ENCODE measurements around the gene SNTG2. TPM values are rescaled to one million over a fixed set of nuclear protein-coding genes. Genes with fewer than 3 reads are reported as not detected.

The SNTG2 gene
- total RNA-seq, 1 donor from 2014 or later: 0.47 TPM

GRCh38 chr2:1353124-1353523 is 402.5 kb downstream of the SNTG2 start:
- DNase-seq: no peak
- no peak overlapping the region for H3K27ac ChIP-seq (replicated peaks)
- no peak for TF ChIP-seq CTCF (IDR thresholded peaks at IDR 0.05; ENCODE audit: borderline replicate concordance)
- H3K27me3 ChIP-seq (ENCODE audit: low read depth): no peaks in the 10 kb centered on the region
- H3K4me1 ChIP-seq: no peaks in the 10 kb centered on the region
- no peak overlapping the region for H3K4me3 ChIP-seq
- H3K36me3 ChIP-seq: no peaks in the 10 kb centered on the region
- intact Hi-C loops (cut with micrococcal nuclease): no loop called here
- H3K9me3 ChIP-seq (replicated peaks): peaks cover 22% of the 10 kb centered on the region

GRCh38 chr2:1353543-1353942 is 402.9 kb downstream of the SNTG2 start:
- DNase-seq: no peak
- no peak overlapping the region for H3K4me3 ChIP-seq
- no peaks in the 10 kb centered on the region for H3K4me1 ChIP-seq
- no peak for TF ChIP-seq CTCF (IDR thresholded peaks at IDR 0.05; ENCODE audit: borderline replicate concordance)
- no peaks in the 10 kb centered on the region for H3K36me3 ChIP-seq
- intact Hi-C loops (cut with micrococcal nuclease): no loop called here
- no peaks in the 10 kb centered on the region for H3K27me3 ChIP-seq (ENCODE audit: low read depth)
- peaks cover 18% of the 10 kb centered on the region for H3K9me3 ChIP-seq (replicated peaks)
- no peak overlapping the region for H3K27ac ChIP-seq (replicated peaks)

DNA sequence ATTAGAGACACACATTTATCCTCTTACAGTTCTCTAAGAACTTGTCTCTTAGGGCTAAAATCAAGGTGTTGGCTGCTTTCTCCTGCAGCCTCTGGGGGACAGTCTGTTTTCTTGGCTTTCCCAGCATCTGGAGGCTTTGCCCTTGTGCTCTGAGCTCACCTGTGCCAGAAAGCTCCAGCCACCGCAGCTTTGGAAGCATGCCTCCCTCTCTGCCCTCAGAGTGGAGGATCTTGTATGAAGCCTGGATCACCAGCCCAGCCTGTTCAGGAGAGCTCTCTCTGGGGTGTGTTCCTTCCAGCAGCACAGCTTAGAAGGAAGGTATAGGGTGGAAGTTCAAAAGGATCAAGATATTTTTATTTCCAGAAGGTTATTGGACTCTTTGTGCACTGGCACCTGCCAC is 409.5 kb downstream of the SNTG2 start:
- Histone ChIP-seq H3K27ac (replicated peaks) (no peak overlapping the region), H3K36me3 (no peaks in the 10 kb centered on the region), H3K4me3 (no peak overlapping the region), H3K9me3 (replicated peaks) (no peaks in the 10 kb centered on the region), H3K4me1 (no peaks in the 10 kb centered on the region), H3K27me3 (ENCODE audit: low read depth) (no peaks in the 10 kb centered on the region)
- TF ChIP-seq CTCF (IDR thresholded peaks at IDR 0.05; ENCODE audit: borderline replicate concordance): no peak
- DNase-seq: no peak
- intact Hi-C loops (cut with micrococcal nuclease): no loop called here

DNA sequence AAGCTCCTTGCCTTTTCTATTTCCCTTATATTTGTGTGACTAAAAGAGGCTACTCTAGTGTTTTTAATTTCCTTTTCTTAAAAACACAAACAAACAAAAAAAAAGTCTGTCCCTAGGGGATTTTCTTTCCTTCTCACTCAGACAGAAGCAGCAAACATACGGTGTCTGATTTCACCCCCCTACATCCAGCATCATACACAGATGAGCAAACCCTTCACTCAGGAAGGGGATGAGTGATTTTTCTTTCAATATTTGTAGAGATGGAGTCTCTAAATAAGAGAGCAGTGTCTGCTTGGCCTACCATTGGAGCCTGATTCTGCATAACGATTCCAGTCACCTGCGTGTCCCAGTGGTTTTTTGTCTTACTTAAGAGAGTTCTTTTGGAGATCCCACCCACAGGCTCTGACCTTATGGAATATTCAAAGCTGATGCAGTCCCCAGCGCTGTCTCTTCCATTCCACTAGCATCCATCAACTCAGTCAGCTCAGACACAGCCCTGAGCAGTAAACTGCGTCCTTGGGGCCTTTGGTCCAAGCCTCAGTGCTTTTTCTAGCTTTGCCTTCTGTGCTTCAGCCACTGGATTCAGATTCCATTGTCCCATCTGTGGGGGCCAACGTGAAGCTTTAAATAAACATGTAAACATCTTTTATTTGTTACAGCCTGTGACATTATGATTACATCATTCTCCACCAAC is 410.1 kb downstream of the SNTG2 start:
- intact Hi-C loops (cut with micrococcal nuclease): no loop called here
- no peaks in the 10 kb centered on the region for H3K4me1 ChIP-seq
- no peak for TF ChIP-seq CTCF (IDR thresholded peaks at IDR 0.05; ENCODE audit: borderline replicate concordance)
- no peaks in the 10 kb centered on the region for H3K36me3 ChIP-seq
- no peak overlapping the region for H3K4me3 ChIP-seq
- no peaks in the 10 kb centered on the region for H3K27me3 ChIP-seq (ENCODE audit: low read depth)
- no peak overlapping the region for H3K27ac ChIP-seq (replicated peaks)
- H3K9me3 ChIP-seq (replicated peaks): no peaks in the 10 kb centered on the region
- no peak for DNase-seq

GRCh38 chr2:1363367-1363766 is 412.7 kb downstream of the SNTG2 start:
- TF ChIP-seq CTCF (IDR thresholded peaks at IDR 0.05; ENCODE audit: borderline replicate concordance): no peak
- no peak overlapping the region for H3K27ac ChIP-seq (replicated peaks)
- no peaks in the 10 kb centered on the region for H3K36me3 ChIP-seq
- H3K4me3 ChIP-seq: no peak overlapping the region
- H3K9me3 ChIP-seq (replicated peaks): no peaks in the 10 kb centered on the region
- intact Hi-C loops (cut with micrococcal nuclease): no loop called here
- no peaks in the 10 kb centered on the region for H3K4me1 ChIP-seq
- no peak for DNase-seq
- H3K27me3 ChIP-seq (ENCODE audit: low read depth): peaks cover 3% of the 10 kb centered on the region

Data from left ventricle myocardium inferior (tissue), 1 donor.